WTC11 (cell line): ENCODE data around the gene TBC1D23. TPM values are rescaled to one million over a fixed set of nuclear protein-coding genes. Genes with fewer than 3 reads are reported as not detected.

Experiments
- ATAC-seq: fragments of 200-7000 bp; cut with Tn5 transposase; 2 replicates; pipeline ENCODE4 v1.10.0; 2021; ENCODE audit warnings: mild to moderate bottlenecking, moderate library complexity
- CTCF ChIA-PET: fragments of 300-600 bp; sonication (Branson Sonifier 250); formaldehyde crosslinking; loops from one replicate; lab custom pipeline; 2021; ENCODE audit warnings: antibody characterized with exemption; lab: Charles Lee
- POLR2A ChIA-PET: fragments of 350-600 bp; sonication (Branson Sonifier 250); formaldehyde crosslinking; loops from one replicate; lab custom pipeline; 2021; ENCODE audit warnings: antibody characterized with exemption; lab: Charles Lee
- DNase-seq: peaks from one replicate; pipeline ENCODE4 v3.0.0; 2021; ENCODE audit warnings: low spot score
- H3K27ac Mint-ChIP-seq: 2 replicates; pipeline ENCODE4 v1.8.0; 2021; ENCODE audit warnings: mixed read lengths
- H3K27me3 Mint-ChIP-seq: 2 replicates; pipeline ENCODE4 v1.8.0; 2021; ENCODE audit warnings: low read depth, mild to moderate bottlenecking, moderate library complexity, mixed read lengths
- H3K36me3 Mint-ChIP-seq: 2 replicates; pipeline ENCODE4 v1.8.0; 2021; ENCODE audit warnings: mixed read lengths
- H3K4me1 Mint-ChIP-seq: 2 replicates; pipeline ENCODE4 v1.8.0; 2022; ENCODE audit warnings: mixed read lengths
- H3K4me3 Mint-ChIP-seq: 2 replicates; pipeline ENCODE4 v1.8.0; 2021; ENCODE audit warnings: mild to moderate bottlenecking, moderate library complexity, mixed read lengths
- H3K9me3 Mint-ChIP-seq: 2 replicates; pipeline ENCODE4 v1.8.0; 2021; ENCODE audit warnings: mixed read lengths
- AFF4 ChIP-seq: sonication (generic); formaldehyde crosslinking; IDR thresholded peaks from 2 replicates; pipeline ENCODE4 v1.8.1; 2023; ENCODE audit warnings: mild to moderate bottlenecking, missing genetic modification reagents, borderline replicate concordance
- ARID4B ChIP-seq: sonication (generic); formaldehyde crosslinking; IDR thresholded peaks from 2 replicates; pipeline ENCODE4 v1.8.0; 2023; ENCODE audit warnings: missing genetic modification reagents, mild to moderate bottlenecking, borderline replicate concordance
- ATF1 ChIP-seq: sonication (generic); formaldehyde crosslinking; IDR thresholded peaks from 2 replicates; pipeline ENCODE4 v1.8.1; 2023; ENCODE audit warnings: mild to moderate bottlenecking, moderate library complexity, missing genetic modification reagents
- ATF6 ChIP-seq: sonication (generic); formaldehyde crosslinking; IDR thresholded peaks from 2 replicates; pipeline ENCODE4 v1.8.1; 2023; ENCODE audit warnings: mild to moderate bottlenecking, missing genetic modification reagents
- CREM ChIP-seq: sonication (generic); formaldehyde crosslinking; IDR thresholded peaks from 2 replicates; pipeline ENCODE4 v1.8.1; 2022; ENCODE audit warnings: mild to moderate bottlenecking, missing genetic modification reagents, moderate library complexity
- ERG ChIP-seq: fragments of 250-450 bp; sonication (Bioruptor Pico); IDR thresholded peaks from 2 replicates; pipeline ENCODE4 v1.8.0; 2021; ENCODE audit warnings: mild to moderate bottlenecking
- FOXP1 ChIP-seq: sonication (generic); formaldehyde crosslinking; IDR thresholded peaks from 2 replicates; pipeline ENCODE4 v1.8.0; 2022; ENCODE audit warnings: missing genetic modification reagents, mild to moderate bottlenecking, moderate library complexity, borderline replicate concordance
- HMGA2 ChIP-seq: fragments of 250-450 bp; sonication (Bioruptor Pico); IDR thresholded peaks from 2 replicates; pipeline ENCODE4 v1.4.0; 2021; ENCODE audit warnings: mild to moderate bottlenecking, moderate library complexity
- JAZF1 ChIP-seq: fragments of 250-450 bp; sonication (Bioruptor Pico); IDR thresholded peaks from 2 replicates; pipeline ENCODE4 v1.9.0; 2021; ENCODE audit warnings: moderate library complexity, mild to moderate bottlenecking, inconsistent platforms
- KAT7 ChIP-seq: sonication (generic); formaldehyde crosslinking; IDR thresholded peaks from 2 replicates; pipeline ENCODE4 v1.8.1; 2023; ENCODE audit warnings: missing genetic modification reagents, mild to moderate bottlenecking, borderline replicate concordance
- MYBL2 ChIP-seq: sonication (generic); formaldehyde crosslinking; IDR thresholded peaks from 2 replicates; pipeline ENCODE4 v1.8.1; 2023; ENCODE audit warnings: mild to moderate bottlenecking, moderate library complexity, missing genetic modification reagents
- NR2C2 ChIP-seq: sonication (generic); formaldehyde crosslinking; IDR thresholded peaks from 2 replicates; pipeline ENCODE4 v1.8.0; 2022; ENCODE audit warnings: mild to moderate bottlenecking, missing genetic modification reagents
- RELA ChIP-seq: sonication (generic); formaldehyde crosslinking; IDR thresholded peaks from 2 replicates; pipeline ENCODE4 v1.8.1; 2022; ENCODE audit warnings: missing genetic modification reagents, mild to moderate bottlenecking, borderline replicate concordance
- RORB ChIP-seq: fragments of 250-450 bp; sonication (Bioruptor Pico); IDR thresholded peaks from 2 replicates; pipeline ENCODE4 v1.9.0; 2021; ENCODE audit warnings: mild to moderate bottlenecking
- SMAD4 ChIP-seq: sonication (generic); formaldehyde crosslinking; IDR thresholded peaks from 2 replicates; pipeline ENCODE4 v1.8.0; 2022; ENCODE audit warnings: mild to moderate bottlenecking, missing genetic modification reagents
- TCF7 ChIP-seq: sonication (generic); formaldehyde crosslinking; IDR thresholded peaks from 2 replicates; pipeline ENCODE4 v1.8.0; 2022; ENCODE audit warnings: mild to moderate bottlenecking, low read depth, missing genetic modification reagents, moderate library complexity
- USF2 ChIP-seq: sonication (generic); formaldehyde crosslinking; IDR thresholded peaks from 2 replicates; pipeline ENCODE4 v1.8.1; 2023; ENCODE audit warnings: mild to moderate bottlenecking, missing genetic modification reagents, moderate library complexity
- ZSCAN18 ChIP-seq: fragments of 250-450 bp; sonication (Bioruptor Pico); IDR thresholded peaks from 2 replicates; pipeline ENCODE4 v2.1.2; 2022; ENCODE audit warnings: mild to moderate bottlenecking, moderate library complexity
- total RNA-seq: library from RNA; stranded (reverse); gene quantifications from 3 replicates; pipeline ENCODE4 v1.2.3, GENCODE V29; 2021
- TF ChIP-seq, protein P1 (sequence below): sonication (generic); formaldehyde crosslinking; IDR thresholded peaks from 2 replicates; pipeline ENCODE4 v1.8.1; 2023; ENCODE audit warnings: mild to moderate bottlenecking, moderate library complexity, missing genetic modification reagents
- TF ChIP-seq, protein P2 (sequence below): sonication (generic); formaldehyde crosslinking; IDR thresholded peaks from 2 replicates; pipeline ENCODE4 v1.8.1; 2022; ENCODE audit warnings: low read depth, mild to moderate bottlenecking, moderate library complexity, missing genetic modification reagents, borderline replicate concordance

Gene TBC1D23
- total RNA-seq, 1 experiment from 2014 or later: 73.6 TPM

DNA sequence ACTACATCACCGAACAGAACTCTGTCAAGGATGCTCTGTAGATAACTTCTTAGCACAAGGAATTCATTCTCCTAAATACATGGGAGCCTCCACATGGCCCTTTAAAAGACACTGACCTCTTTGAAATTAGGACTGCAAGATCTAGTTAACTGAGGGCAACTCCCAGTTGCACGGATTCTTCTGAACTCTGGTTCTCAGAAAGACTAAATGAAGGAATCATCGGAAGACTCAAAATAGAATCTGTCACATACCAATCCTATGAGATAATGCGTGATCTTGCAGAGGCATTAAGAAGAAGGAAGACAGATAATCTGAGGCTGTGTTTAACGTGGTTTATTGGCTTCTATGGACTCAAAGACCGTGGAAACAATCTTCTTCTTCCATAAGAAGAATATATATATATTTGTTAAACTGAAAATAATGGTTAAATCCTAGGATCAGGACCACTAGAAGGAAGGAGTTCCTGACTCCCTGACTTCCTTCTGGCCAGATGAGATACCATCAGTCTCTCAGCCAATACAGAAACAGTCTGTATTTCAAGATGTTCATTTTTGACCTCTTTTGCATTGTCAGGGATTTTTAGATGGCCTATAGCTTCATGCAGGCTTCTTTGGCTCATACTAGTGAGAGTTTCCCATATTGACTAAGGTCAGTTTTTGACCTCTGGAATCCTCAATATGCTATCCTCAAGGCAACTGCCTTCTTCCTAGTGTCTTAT, 33.9 kb upstream of the TBC1D23 start:
- no peak overlapping the region for H3K27ac Mint-ChIP-seq
- ChIA-PET CTCF (no interaction called here), POLR2A (no interaction called here)
- ATAC-seq (no peak), DNase-seq (no peak)
- no peak overlapping the region for H3K4me3 Mint-ChIP-seq
- H3K36me3 Mint-ChIP-seq: 0 out of 2 replicates have a peak, but pooled peaks cover 3% of the 10 kb centered on the region
- H3K9me3 Mint-ChIP-seq: peaks cover 15% of the 10 kb centered on the region
- H3K27me3 Mint-ChIP-seq: peaks cover 4% of the 10 kb centered on the region; the same call in 1 of the 2 replicates
- no peaks in the 10 kb centered on the region for H3K4me1 Mint-ChIP-seq
- no peak for TF ChIP-seq ERG (CRISPR knock-in tag)
- no peak for TF ChIP-seq NR2C2 (CRISPR knock-in tag)
- no peak for TF ChIP-seq ATF6 (CRISPR knock-in tag)
- no peak for TF ChIP-seq JAZF1 (CRISPR knock-in tag)
- no peak for TF ChIP-seq CREM (CRISPR knock-in tag)
- TF ChIP-seq, protein P1, sequence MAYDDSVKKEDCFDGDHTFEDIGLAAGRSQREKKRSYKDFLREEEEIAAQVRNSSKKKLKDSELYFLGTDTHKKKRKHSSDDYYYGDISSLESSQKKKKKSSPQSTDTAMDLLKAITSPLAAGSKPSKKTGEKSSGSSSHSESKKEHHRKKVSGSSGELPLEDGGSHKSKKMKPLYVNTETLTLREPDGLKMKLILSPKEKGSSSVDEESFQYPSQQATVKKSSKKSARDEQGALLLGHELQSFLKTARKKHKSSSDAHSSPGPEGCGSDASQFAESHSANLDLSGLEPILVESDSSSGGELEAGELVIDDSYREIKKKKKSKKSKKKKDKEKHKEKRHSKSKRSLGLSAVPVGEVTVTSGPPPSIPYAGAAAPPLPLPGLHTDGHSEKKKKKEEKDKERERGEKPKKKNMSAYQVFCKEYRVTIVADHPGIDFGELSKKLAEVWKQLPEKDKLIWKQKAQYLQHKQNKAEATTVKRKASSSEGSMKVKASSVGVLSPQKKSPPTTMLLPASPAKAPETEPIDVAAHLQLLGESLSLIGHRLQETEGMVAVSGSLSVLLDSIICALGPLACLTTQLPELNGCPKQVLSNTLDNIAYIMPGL (CRISPR knock-in tag): no peak
- no peak for TF ChIP-seq USF2 (CRISPR knock-in tag)
- no peak for TF ChIP-seq TCF7 (CRISPR knock-in tag)
- TF ChIP-seq ZSCAN18 (CRISPR knock-in tag): no peak
- no peak for TF ChIP-seq SMAD4 (CRISPR knock-in tag)
- TF ChIP-seq RELA (CRISPR knock-in tag): no peak
- TF ChIP-seq KAT7 (CRISPR knock-in tag): no peak
- no peak for TF ChIP-seq ARID4B
- no peak for TF ChIP-seq AFF4 (CRISPR knock-in tag)
- no peak for TF ChIP-seq FOXP1 (CRISPR knock-in tag)
- TF ChIP-seq, protein P2, sequence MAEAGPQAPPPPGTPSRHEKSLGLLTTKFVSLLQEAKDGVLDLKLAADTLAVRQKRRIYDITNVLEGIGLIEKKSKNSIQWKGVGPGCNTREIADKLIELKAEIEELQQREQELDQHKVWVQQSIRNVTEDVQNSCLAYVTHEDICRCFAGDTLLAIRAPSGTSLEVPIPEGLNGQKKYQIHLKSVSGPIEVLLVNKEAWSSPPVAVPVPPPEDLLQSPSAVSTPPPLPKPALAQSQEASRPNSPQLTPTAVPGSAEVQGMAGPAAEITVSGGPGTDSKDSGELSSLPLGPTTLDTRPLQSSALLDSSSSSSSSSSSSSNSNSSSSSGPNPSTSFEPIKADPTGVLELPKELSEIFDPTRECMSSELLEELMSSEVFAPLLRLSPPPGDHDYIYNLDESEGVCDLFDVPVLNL (CRISPR knock-in tag): no peak
- no peak for TF ChIP-seq HMGA2 (CRISPR knock-in tag)
- TF ChIP-seq MYBL2: no peak
- no peak for TF ChIP-seq ATF1 (CRISPR knock-in tag)
- no peak for TF ChIP-seq RORB (CRISPR knock-in tag)
- TF ChIP-seq, all 79 proteins: peak for 0
